Stimulated activated CD8-positive, alpha-beta memory T cell treated with anti-CD3 and anti-CD28 coated beads, Interleukin-2, amount 100 ng/mL, for 1 hour (primary cell): ENCODE measurements around the gene IGSF21.

Experiments used
- DNase-seq, 2 donors: peaks; one replicate each; pipeline ENCODE4 v3.0.0-alpha.2; 2020; ENCODE audit warnings: low read depth in 2 of 2

Gene IGSF21

DNA sequence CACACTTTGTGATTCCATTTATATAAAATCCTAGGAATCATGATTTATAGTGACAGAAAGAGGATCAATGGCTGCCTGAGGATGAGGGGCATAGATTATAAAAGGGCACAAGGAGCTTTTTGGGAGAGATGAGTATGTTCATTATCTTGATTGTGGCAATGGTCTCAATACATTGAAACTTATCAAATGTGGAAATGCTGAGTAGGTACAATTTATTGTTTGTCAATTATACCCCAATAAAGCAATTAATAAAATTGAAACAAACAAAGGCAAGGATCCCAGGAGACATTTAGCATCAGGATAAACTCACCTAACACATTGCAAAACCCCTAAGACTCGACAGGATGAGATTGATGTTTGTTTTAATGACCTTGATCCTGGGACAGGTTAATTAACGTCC, 220.1 kb downstream of the IGSF21 start:
- no peak for DNase-seq

DNA sequence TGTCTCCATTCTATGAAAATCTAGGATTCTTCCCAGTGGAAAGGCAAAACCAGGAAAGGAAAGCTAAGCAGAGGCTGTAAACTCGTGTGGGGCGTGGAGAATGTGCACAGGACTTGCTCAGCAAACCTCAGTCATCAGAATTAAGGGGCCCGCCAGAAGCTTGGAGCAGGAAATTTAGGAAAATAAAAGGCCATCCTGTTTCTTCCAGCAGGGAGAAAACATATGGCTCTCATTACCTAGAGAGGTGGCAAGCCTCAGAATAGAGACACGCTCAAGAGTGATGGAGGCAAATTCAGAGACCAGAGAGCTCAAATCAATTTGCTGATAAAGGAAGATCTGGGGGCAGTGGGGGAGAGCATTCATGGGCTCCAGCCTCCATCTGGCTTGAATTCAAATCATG, 221.2 kb downstream of the IGSF21 start:
- DNase-seq = no peak

DNA sequence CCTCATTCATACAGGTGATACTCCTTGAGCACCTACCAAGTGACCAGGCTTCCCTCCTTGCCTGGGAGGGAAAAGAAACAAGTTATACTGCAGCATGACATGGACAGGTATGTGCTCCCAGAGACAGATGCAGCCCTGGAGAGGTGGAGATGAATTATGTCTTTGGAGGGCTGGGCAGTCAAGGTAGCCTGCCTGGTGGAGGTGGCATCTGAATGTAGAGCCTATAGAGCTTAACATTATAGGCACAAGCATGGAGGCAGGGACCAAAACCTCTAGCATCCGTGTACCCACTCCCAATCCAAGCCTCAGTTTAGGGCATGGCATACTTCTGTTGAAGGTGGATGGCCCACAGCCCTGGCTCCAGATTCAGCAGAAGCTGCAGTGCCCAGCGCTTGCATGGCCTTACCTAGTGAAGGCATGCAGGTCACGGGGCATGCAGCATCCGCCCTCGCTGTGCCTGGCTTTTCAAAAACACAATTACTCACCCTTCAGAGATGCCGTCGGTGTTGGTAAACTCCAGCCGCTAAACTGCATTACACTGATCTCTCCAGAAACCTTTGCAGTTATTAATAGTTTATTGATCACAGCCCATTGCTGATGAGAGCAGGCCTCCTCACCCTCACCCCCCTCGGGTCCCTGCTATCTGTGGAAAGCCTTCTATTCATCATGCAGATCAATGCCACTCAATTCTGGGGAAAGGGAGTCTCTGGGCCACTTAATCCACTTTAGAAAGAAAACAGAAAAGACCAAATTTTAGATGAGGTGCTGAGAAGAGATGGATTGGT, 222.1 kb downstream of the IGSF21 start:
- no peak for DNase-seq

DNA sequence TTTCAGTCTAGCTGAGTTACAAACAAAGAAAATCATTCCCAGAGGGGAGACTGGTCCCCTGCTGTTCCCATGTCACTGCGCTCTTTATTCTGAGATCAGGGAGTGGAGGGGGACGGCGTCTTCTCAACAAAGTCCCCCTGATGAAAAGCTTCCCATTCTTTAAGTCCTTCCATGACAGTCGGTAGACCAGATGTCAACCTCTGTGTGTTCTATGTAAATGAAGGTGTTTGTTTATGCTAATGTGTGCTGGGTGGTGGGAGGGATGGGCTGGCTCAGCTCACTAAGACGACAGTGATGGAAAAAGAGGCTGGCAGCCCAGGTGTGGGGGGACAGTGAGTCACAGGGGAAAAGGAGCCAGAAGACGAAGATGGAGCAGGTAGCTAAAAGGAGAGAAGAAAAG, 225.0 kb downstream of the IGSF21 start:
- DNase-seq = no peak

DNA sequence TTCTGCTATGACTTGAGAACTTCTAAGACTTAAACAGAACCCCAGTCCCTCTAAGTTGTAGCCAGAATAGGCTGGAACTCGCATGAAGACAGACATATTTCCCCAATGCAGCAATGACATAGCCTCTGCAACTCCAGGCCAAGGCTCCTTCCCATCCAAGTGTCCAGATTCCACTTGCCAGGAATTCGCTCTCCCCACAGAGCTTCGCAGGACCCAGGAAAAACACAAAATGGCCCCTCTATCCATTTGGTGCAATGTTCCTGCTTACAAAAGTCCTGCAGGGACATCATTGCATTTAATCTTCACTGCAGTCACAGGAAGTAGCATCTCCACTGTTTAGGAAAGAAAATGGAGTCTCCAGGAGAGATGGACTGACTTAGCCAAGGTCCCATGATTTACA, 225.6 kb downstream of the IGSF21 start:
- no peak for DNase-seq

DNA sequence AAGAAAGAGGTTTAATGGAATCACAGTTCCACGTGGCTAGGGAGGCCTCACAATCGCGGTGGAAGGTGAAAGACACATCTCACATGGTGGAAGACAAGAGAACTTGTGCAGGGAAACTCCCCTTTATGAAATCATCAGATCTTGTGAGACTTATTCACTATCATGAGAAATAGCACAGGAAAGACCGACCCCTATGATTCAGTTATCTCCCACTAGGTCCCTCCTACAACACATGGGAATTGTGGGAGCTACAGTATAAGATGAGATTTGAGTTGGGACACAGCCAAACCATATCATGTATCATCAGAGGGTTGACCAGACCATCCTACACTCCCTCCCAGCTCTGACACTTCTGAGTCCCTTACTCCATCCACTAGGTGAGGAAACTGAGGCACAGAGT, 229.2 kb downstream of the IGSF21 start:
- no peak for DNase-seq

DNA sequence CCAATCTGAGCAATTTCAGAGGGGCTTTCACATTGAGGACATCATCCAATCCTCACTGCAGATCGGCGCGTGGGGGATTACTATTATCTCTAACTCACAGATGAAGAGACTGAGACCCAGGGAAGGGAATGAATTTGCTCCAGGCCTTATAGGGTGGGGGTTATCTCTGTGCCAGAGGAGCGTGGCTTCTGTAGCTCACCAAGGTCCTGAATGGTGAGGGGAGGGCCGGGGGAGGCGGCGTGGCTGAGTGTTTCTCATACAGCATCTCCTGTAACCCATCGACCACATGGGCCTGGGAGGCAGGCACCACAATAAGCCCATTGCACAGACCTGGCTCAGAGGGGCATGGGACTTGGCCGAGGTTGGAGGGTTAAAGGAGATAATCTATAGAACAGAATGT, 230.2 kb downstream of the IGSF21 start:
- DNase-seq = no peak

DNA sequence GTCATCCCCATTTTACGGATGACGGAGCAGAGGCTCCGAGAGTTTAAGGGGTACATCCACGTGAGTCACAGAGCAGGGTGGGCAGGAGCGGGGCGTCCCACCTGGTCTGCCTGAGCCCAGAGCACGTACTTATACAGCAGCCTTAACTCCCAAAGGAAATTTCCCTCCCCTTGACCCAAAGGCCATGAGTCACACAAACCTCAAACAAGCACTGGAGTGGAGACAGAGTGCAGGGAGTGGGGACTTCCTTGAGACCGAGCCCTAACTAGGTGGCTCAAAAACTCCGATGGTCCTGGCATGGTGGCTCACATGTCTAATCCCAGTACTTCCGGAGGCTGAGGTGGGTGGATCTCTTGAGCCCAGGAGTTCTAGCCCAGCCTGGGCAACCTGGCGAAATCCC, 231.6 kb downstream of the IGSF21 start:
- DNase-seq = no peak

DNA sequence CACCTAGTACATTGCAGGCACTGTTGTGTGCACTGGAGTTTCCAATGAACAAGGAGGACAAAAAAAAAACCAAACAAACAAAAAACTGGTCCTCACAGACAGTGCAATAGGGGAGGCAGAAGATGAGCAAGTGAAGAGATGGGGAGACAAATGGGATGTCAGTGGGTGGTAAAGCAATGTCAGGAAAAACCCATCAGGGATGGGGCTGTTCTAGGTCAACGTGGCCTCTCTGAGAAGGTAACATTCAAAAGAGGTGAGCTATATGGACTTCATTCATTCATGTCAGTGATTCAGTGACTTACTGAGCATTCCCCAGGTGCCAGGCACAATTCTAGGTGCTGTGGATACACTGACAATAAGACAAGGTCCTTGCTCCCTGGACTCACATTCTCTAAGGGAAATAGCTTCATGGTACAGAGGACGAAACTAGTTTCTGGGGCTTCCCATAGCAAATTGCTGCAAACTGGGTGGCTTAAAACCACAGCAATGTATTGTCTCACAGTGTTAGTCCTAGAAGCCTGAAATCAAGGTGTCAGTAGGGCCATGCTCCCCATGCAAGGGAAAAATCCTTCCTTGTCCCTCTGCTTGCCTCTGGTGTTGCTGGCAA, 232.7 kb downstream of the IGSF21 start:
- DNase-seq = no peak

DNA sequence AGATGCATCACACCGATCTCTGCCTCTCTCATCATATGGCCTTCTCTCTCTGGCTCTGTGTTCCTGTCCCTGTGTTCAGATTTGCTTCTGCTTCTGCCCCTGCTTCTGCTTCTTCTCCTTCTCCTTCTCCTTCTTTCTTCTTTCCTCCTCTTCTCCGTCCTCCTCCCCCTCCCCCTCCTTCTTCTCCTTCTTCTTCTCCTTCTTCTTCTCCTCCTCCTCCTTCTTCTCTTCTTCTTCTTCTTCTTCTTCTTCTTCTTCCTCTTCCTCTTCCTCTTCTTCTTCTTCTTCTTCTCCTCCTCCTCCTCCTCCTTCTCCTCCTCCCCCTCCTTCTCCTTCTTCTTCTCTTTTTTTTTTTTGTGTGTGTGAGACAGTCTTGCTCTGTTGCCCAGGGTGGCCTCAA, 233.2 kb downstream of the IGSF21 start:
- no peak for DNase-seq

DNA sequence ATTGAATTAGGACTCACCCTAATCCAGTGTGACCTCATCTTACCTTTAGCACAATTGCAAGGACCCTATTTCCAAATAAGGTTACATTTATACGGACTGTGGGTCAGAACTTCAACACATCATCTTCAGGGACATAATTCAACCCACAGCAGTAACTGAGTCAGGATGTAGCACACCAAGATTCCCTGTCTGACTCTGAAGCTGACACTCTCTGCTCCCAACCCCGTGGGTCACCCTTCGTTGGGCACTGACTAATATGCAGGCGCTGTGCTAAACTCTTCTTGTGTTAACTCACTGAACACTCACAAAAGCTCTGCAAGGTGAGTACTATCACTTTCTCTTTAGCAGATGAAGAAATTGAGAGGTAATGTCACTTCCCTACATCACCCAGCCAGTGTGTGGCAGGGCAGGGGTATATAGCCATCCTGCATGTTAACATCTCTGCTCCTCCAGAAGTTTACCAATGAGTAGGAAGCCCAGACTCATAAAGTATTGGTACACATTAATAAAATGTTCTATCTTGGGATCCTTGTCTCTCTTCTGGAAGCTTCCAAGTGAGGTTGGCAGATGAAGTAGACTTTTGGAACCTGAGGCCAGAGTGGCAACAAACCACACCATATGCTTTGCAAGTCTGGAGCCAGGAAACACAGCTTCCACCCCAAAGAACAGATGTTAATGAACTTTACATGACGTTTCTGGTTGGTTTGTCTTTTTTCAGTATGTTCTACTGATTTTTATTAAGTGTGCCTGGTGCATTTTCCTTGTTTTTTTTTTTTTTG, 233.9 kb downstream of the IGSF21 start:
- DNase-seq = no peak

DNA sequence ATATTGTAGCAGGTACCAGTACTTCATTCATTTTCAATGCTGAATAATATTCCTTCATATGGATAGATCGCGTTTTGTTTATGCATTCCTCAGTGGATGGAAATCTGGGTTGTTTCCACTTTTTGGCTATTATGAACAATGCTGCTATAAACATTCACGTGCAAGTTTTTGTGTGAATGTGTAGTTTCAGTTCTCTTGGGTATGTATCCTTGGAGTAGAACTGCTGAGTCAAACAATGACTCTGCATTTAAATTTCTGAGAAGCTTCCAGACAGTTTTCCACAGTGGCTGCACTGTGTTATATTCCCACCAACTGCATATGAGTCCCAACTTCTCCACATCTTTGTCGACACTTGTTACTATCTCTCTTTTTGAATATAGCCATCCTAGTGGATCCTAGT, 235.1 kb downstream of the IGSF21 start:
- no peak for DNase-seq

DNA sequence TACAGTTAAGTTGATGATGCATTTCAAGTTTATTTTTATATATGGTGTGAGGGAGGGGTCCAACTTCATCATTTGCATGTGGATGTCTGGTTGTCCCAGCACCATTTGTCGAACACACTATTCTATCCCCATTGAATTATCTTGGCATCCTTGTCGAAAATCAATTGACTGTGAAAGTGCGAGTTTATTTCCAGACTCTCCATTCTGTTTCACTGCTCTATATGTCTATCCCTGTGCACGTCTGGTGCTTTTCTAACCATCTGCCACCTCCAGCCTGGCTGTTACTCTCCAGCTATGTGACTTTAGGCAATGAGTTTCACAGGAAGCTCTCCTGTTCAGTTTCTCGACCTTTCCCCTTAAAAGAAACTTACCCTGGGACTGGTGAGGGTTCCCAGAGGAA, 236.0 kb downstream of the IGSF21 start:
- no peak for DNase-seq

DNA sequence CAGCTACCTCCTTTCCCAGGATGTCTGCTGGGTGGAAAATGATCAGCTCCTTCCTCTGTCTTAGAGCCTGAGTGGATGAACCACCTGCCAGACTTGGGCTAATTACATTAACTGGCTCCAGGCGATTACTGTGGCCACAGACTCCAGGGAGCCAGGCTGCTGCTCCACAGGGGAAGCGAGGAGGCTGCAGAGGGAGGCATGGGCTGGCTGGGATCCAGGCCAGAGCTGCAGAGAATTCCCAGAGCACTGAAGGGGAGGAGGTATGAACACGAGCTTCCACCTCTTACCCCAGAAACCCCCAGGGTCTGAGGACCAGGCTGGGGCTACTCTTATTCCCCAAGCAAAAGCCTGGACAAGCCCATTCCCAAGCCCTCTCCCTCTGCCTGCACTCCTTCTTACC, 237.2 kb downstream of the IGSF21 start:
- no peak for DNase-seq

DNA sequence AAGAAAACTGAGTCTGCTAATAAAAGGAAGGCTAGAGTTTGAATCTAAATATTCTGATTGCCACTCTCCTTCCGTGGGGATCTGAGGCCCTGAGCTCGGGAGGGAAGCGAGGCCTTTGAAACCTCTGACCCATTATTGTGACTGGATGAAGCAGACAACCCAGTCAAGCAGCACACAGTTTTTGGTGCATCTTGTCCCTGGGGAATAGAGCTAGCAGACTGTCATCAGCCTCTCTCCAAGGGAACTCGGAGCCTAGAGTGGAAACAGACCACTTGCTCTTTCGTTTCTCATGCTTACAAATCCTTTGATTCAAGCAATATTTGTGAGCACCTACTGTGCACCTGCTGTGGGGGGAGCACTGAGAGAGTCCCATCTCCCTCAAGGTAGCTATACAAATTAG, 240.0 kb downstream of the IGSF21 start:
- DNase-seq = no peak

DNA sequence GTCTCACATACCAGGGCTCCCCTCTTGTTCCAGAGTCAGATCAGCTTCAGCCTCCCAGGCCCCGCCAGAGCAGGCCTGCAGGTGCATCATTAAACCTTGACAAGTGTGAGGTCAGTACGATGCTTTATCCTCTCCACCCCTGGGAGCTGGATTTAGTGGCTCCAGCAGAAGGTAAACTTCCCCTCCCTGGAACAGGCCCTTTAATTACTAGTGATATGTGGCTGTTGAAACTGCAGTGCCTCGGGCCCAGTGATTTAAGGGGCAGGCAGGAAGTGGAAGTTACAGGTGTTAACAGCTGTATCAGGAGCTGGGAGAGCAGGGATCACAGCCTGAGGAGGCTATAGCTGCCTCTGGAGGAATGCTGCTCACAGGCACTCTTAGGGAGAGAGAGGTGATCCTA, 240.8 kb downstream of the IGSF21 start:
- no peak for DNase-seq

DNA sequence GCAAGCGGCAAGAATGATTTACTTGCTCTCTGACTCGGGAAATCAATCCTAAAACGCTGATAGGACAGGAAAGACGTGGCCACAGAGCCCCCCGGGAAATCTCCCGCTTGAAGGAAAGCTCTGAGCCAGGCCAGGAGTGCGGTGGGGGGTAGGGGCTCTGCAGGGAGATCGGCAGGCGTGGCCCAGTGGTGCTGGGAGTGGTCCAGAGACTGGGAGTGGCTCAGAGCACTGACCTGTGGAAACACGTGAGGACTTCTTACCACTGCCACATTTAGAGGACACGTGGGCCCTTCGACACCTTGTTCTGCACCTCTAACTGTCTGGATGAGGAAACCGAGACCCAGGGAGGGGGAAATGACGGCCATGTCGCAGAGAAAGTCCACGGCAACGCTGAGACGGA, 243.1 kb downstream of the IGSF21 start:
- no peak for DNase-seq

DNA sequence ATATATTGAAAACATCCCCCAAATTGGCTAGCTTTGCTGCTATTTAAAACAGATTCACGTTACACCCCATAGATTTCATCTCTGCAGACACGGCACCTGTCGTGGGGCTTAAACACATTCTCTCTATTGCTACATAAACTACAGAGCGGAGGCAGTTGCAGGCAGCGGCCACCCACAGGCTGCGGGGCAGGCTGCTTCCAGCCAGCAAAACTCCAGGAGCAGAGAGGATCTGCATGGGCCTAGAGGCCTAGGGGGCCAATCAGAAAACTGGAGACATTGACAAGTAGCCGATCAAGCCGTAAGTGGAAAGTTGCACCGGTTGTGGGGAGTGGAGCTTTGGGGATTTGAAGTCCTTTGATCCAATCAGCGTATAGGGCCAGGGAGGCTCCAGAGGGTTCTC, 244.1 kb downstream of the IGSF21 start:
- no peak for DNase-seq

DNA sequence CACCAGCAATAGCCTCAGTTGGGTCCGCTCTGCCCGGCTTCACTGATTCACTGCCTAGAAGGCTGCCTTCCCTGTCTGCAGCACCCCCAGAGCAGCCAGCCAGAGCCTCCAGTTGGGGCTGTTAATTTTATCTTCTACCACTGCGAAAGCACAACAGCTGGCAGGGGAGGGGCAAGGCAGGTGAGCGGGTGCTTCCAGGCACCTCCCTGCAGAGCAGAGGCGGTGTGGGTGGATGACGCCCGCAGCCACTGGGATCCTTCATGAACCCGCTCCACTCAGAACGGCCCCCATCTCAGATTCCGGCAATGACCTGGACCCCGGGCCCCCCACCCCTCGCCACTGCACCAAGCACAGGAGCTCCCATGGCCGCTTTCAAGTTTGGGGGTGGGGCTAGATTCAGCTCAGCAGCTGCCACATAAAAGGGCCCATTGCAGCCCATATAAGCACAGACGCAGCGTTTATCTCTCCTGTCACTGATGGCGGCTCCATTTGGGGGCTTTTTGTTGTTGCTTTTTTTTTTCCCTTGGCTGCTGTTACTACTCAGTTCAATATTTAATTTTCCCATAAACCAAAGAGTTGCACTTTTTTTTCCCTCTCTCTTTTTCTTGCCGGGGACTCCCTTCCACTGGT, 245.2 kb downstream of the IGSF21 start:
- no peak for DNase-seq

DNA sequence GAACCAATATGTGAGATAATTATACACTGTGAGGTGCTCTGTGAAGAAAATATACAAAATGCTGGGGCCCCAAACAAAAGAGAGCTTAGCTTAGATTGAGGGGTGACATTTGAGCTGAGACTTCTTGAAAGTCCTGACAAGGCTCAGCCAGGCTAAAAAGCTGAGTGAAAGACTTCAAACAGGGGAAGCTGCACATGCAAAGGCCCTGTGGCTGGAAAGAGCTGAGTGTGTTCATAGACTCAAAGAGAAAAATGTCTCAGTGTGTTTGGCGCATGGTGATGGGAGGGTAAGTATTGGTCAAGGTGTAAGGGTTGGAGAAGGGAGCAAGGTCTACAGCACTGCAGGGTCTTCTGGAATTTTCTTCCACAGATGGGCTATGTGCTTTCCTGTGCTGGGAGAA, 245.9 kb downstream of the IGSF21 start:
- no peak for DNase-seq

DNA sequence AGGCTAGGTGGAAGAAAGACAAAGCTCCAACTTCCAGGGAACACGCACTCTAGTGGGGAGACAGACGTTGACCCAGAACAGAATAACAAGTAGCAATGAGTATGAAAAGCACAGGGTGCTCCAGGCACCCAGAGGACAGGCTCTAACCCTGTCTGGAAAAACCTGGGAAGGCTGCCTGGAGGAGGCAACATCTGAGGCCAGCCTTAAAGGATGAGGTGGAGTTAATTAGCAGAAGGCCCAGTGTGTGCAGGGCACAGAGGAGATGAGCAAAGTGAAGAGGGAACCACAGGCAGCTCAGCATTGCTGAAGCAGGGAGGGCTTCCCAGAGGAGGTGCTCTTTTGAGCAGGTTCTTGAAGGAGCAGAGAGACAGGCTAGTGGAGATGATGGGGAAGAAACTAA, 246.4 kb downstream of the IGSF21 start:
- DNase-seq = no peak

DNA sequence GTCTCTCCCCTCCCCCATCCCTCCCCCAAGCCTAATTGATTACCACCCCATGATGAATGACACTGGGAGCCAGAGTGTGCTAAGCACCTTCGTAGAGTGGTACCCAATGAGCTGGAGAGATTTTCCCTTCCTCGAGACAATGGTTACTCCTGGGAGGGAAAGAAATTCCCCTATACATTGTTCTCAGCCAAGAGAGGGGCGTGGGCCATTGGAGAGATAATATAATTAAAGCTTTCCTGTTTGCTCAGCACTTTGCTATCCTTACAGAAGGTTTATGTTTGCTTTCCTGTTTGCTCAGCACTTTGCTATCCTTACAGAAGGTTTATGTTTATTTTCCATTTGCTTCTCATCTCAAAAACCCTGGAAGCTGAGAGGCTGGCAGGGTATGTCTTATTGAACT, 247.0 kb downstream of the IGSF21 start:
- DNase-seq = no peak
